Measurements from ENCODE around the gene ZNF681. TPM values are rescaled to one million over a fixed set of nuclear protein-coding genes. Genes with fewer than 3 reads are reported as not detected.
"Not testable (repeated sequence)": the region's sequence is repeated elsewhere in the genome, so short reads cannot be mapped to it uniquely, and the experiment has no call there.

Gene ZNF681
- total RNA-seq, 1 donor from 2014 or later: 21.6 TPM

DNA sequence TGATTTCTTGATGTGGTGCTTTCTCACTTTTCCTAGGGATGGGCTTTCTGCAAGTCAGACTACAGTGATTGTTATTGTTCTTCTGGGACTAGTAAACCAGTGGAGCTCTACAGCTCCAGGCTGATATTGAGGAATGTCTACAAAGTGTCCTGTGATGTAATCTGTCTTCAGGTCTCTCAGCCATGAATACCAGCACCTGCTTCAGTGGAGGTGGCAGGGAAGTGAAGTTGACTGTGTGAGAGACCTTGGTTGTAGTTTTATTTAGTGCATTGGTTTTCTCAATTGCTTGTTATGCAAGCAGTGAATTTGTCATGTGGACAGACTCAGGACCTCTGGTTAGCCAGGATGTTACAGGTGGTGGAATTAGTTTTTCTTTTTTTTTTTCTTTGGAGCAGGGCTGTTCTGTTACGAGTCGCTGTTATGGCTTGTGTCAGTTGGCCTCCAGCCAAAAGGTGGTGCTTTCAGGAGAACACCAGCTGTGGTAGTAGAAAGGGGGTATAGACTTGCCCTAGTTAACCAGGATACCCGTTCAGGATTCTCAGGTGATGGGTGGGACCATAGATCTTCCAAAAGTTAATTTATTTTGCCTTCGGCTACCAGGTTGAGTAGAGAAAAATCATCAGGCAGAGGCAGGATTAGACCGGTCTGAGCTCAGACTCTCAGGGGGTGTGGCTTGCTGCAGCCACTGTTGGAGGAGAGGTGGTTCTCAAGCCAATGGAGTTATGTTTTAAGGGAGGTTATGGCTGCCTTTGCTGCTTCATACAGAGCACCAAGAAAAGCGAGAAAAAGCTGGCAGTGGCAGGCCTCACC, 59.8 kb downstream of the ZNF681 start:
- FAIRE-seq: no peak
- DNase-seq (ENCODE audit: low spot score in 2 of 2): no peak

DNA sequence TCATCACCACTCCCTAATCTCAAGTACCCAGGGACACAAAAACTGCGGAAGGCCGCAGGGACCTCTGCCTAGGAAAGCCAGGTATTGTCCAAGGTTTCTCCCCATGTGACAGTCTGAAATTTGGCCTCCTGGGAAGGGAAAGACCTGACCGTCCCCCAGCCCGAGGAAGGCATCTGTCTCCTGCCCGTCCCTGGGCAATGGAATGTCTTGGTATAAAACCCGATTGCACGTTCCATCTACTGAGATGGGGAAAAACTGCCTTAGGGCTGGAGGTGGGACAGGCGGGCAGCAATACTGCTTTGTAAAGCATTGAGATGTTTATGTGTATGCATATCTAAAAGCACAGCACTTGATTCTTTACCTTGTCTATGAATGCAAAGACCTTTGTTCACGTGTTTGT, 65.8 kb downstream of the ZNF681 start:
- FAIRE-seq; DNase-seq (ENCODE audit: low spot score in 2 of 2): not testable (repeated sequence)

Other genes with a start within 250 kb of the ZNF681 start
- 70.9 TPM for gene ZNF675, start 71.7 kb downstream of the ZNF681 start, total RNA-seq
- 9.8 TPM for gene ZNF726, start 156.0 kb upstream of the ZNF681 start, total RNA-seq

All from frontal cortex (tissue), 4 donors.